ENCODE results near the gene GPR61.
A peak's percentile ranks its signal among the peaks of the same experiment; 100 is the strongest.

Gene GPR61

GRCh38 chr1:109535481-109535880, 4.2 kb upstream of the GPR61 start:
- TF ChIP-seq GATA1 (IDR thresholded peaks at IDR 0.05; ENCODE audit: low read depth, low read length) = no peak
- DNase-seq = no peak

- no peak for TF ChIP-seq GATA1 (IDR thresholded peaks at IDR 0.05; ENCODE audit: low read depth, low read length)
- no peak for TF ChIP-seq POLR2A (IDR thresholded peaks at IDR 0.05; ENCODE audit: low read length)
Measured at GRCh38 chr1:109535971-109536491, 3.6 kb upstream of the GPR61 start.

GRCh38 chr1:109537450-109538178, 2.1 kb upstream of the GPR61 start:
- no peak for DNase-seq
- TF ChIP-seq GATA1 (IDR thresholded peaks at IDR 0.05; ENCODE audit: low read depth, low read length) (no peak), POLR2A (IDR thresholded peaks at IDR 0.05; ENCODE audit: low read length) (no peak)

More at GRCh38 chr1:109535971-109536491, 3.6 kb upstream of the GPR61 start:
- no peak for DNase-seq

- TF ChIP-seq GATA1 (IDR thresholded peaks at IDR 0.05; ENCODE audit: low read depth, low read length) (no peak), POLR2A (IDR thresholded peaks at IDR 0.05; ENCODE audit: low read length) (no peak)
- DNase-seq = no peak
Measured at GRCh38 chr1:109538827-109539555, 681 bp upstream of the GPR61 start.

- TF ChIP-seq POLR2A (IDR thresholded peaks at IDR 0.05; ENCODE audit: low read length) (no peak), GATA1 (IDR thresholded peaks at IDR 0.05; ENCODE audit: low read depth, low read length) (no peak)
Measured at GRCh38 chr1:109541102-109541501, 1.4 kb downstream of the GPR61 start.

DNA sequence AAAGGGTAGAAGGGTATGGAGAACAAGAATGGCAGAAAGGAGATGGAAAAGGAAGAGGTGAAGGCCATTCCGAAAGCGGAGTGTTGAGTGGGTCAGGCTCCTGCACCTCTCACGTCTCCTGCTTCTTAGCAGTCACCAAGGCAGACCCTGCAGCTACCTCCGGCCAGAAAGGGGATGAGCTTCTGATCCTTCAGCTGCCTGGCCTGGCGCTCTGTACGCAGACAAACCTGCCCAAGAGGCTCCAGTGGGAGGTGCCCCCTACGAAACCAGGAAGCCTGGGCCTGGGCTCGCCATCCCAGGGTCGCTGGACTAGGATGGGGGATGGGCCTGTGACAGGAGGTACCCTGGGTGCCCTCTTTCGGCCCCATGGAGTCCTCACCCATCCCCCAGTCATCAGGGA, 3.0 kb downstream of the GPR61 start:
- no peak for DNase-seq
- TF ChIP-seq GATA1 (IDR thresholded peaks at IDR 0.05; ENCODE audit: low read depth, low read length) (no peak), POLR2A (IDR thresholded peaks at IDR 0.05; ENCODE audit: low read length) (no peak)

More at GRCh38 chr1:109541102-109541501, 1.4 kb downstream of the GPR61 start:
- DNase-seq = no peak

DNA sequence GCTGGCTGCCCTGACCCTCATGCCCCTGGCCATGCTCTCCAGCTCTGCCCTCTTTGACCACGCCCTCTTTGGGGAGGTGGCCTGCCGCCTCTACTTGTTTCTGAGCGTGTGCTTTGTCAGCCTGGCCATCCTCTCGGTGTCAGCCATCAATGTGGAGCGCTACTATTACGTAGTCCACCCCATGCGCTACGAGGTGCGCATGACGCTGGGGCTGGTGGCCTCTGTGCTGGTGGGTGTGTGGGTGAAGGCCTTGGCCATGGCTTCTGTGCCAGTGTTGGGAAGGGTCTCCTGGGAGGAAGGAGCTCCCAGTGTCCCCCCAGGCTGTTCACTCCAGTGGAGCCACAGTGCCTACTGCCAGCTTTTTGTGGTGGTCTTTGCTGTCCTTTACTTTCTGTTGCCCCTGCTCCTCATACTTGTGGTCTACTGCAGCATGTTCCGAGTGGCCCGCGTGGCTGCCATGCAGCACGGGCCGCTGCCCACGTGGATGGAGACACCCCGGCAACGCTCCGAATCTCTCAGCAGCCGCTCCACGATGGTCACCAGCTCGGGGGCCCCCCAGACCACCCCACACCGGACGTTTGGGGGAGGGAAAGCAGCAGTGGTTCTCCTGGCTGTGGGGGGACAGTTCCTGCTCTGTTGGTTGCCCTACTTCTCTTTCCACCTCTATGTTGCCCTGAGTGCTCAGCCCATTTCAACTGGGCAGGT, 3.8 kb downstream of the GPR61 start:
- TF ChIP-seq POLR2A (IDR thresholded peaks at IDR 0.05; ENCODE audit: low read length) = no peak
- TF ChIP-seq GATA1 (IDR thresholded peaks at IDR 0.05; ENCODE audit: low read depth, low read length) = no peak

GRCh38 chr1:109543988-109544735, 4.5 kb downstream of the GPR61 start:
- no peak for TF ChIP-seq GATA1 (IDR thresholded peaks at IDR 0.05; ENCODE audit: low read depth, low read length)
- TF ChIP-seq POLR2A (IDR thresholded peaks at IDR 0.05; ENCODE audit: low read length) = no peak
- no peak for DNase-seq

More for the DNA sequence above, 3.8 kb downstream of the GPR61 start:
- DNase-seq = no peak

GRCh38 chr1:109546311-109547109, 6.8 kb downstream of the GPR61 start:
- DNase-seq = peak; percentile 90 to 95
- TF ChIP-seq POLR2A (IDR thresholded peaks at IDR 0.05; ENCODE audit: low read length) (peak; percentile 3), GATA1 (IDR thresholded peaks at IDR 0.05; ENCODE audit: low read depth, low read length) (no peak)

GRCh38 chr1:109547463-109548320, 8.0 kb downstream of the GPR61 start:
- TF ChIP-seq GATA1 (IDR thresholded peaks at IDR 0.05; ENCODE audit: low read depth, low read length) = no peak
- TF ChIP-seq POLR2A (IDR thresholded peaks at IDR 0.05; ENCODE audit: low read length) = no peak
- DNase-seq = peak; percentile 63 to 69

DNA sequence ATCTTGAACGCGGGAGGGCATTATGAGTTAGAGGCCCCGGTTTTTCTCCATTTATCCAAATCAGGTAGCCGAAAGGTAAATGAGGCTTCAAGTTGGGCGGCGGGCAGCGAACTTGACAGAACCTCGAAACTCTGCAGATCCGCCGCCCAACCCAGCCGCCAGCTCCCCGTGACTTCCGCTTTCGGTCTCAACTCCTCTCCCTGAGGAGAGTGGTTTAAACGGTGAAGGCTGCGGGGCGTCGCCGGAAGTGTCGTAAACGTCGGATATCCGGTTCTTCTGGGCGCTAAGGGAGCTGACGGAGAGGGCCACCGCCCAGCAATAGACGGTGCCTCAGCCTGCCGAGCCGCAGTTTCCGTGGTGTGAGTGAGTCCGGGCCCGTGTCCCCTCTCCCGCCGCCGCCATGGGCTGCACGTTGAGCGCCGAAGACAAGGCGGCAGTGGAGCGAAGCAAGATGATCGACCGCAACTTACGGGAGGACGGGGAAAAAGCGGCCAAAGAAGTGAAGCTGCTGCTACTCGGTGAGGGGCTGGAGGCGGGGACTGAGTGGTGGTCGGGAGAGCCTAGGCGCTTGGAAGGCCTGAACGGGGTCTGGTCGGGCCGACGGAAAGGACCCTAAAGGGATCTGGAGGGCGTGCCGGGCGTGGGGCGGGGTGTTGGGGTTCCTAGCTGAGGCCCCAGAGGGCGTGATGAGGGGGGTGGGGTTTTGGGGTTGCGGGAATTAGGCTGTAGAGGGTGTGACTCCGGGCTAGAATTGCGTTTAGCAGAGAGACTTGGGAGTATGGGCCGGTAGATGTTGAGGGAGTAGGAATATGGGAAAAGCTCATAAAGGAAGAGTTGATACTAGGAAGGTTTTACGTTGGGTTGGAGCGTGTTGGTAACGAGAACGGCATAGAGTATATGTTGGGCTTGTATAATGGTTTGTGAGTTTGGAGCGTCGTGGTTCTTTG, 8.9 kb downstream of the GPR61 start, which contains the start of gene GNAI3:
Gene GNAI3 (plus strand): TSS at position 295 of the 947 bp plus-strand sequence. CDS start 106 bp downstream, at position 401.
- TF ChIP-seq GATA1 (IDR thresholded peaks at IDR 0.05; ENCODE audit: low read depth, low read length) = no peak
- TF ChIP-seq POLR2A (IDR thresholded peaks at IDR 0.05; ENCODE audit: low read length) = peak; percentile 98
- DNase-seq = peak; percentile 98
